GM12865 (cell line): ENCODE results near the gene AOPEP.

Experiments used
- DNase-seq: peaks from one replicate; pipeline ENCODE4 v3.0.0; 2010; ENCODE audit warnings: low read depth
- H3K4me3 ChIP-seq: 2 replicates; pipeline ENCODE4 v1.5.1; 2011; ENCODE audit warnings: mild to moderate bottlenecking, low read depth, low read length, control low read depth
- CTCF ChIP-seq: IDR thresholded peaks from 2 replicates; pipeline ENCODE4 v1.5.1; 2011; ENCODE audit warnings: low read length, control low read depth, low read depth, inconsistent platforms; ENCODE audit not compliant: insufficient read depth; ENCODE audit errors: missing control alignments

The AOPEP gene

DNA sequence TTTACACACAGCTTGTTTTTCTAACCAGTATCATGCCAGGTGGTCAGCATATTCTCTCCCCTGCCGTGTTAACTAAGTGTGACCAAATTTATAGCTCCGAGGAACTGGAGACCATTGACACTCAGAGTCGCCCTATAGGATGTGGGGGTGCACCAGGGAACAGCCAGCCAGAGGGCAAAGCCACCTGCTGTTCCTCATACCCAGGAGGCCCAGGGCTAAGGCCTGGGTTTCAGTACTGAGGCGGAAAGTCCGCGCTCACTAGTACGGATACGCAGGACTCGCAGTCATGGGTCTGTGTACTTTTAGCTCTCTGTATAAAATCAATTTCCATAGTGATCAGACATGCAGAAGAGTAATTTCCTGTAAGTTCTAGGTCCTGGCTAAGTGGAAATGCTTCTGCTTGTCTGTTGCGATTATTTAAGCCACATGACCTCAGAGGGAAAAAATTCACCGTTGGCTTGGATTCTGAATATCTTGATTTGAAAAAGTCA is 247.0 kb downstream of the AOPEP start:
- no peak overlapping the region for H3K4me3 ChIP-seq
- no peak for TF ChIP-seq CTCF
- DNase-seq = no peak

DNA sequence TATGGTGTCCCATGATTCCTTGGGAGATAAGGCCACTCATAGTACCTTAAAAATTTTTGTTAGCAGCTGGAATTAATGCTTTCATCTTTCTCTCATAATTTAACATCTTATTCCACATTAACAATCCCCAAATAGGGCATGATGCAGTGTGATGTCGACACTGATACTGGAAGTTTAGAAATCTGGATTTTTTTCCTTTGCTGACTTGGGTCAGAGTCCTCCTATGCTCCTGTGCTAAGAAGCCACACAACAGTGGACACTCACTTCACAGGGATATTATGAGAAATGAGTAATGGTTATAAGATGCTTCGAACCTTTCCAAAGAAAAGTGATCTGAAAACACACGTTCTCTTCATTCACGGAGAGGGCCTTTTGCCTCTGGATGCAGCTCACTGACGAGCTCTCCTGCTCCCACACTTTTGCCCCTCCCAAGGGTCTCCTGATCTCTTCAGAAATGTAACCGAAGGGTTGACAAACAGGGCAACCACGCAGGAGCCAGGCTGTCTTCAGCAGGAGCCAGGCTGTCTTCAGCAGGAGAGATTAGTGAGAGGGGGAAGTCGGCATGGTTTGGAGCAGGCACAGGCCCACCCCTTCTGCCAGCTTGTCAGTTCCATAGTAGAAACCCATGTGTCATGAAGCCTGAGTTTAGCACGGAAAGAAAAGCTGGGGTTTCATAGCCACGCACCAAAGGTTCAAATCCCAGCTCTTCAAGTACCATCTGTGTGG is 247.8 kb downstream of the AOPEP start:
- no peak for DNase-seq
- TF ChIP-seq CTCF = no peak
- H3K4me3 ChIP-seq = no peak overlapping the region

DNA sequence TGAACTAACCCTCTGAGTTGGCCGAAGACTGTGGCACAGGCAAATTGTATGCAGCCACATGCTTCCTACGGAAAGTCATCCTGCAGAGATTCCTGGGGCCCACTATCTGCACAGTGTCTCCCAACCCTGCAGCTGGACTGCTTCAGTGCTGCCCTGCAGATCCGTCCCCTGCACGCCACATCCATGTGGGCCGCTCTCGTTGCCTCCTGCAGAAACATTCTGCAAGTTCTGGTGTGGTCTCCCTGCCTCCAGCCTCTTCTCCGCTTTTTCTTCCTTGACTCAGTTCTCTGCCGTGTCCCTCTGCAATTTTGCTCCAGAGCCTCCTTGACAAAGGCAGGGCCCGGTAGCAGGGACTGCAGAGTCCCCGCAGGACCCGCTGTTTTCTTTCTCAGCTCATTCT is 249.0 kb downstream of the AOPEP start:
- TF ChIP-seq CTCF = no peak
- H3K4me3 ChIP-seq = no peak overlapping the region
- no peak for DNase-seq

GRCh38 chr9:94976077-94976476 is 249.6 kb downstream of the AOPEP start:
- no peak for DNase-seq
- no peak overlapping the region for H3K4me3 ChIP-seq
- TF ChIP-seq CTCF = no peak

DNA sequence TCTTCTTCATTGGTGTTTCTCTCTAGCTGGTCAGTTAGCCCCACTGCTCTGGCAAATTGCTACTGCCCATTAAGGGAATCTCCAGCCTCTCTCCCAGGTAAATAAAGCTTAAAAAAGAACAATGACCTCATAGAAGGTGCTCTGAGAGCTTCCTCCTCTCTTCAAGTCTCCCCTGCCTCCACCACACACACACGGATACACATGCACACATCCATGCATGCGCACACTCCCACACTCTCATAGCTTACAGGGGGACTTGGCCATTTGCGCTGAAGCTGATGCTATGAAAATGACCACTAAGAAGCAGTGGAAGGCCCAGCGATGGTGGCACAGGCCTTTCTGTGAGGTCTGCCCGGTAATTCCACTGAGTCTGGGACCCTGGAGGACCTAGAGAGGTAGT is 250.9 kb downstream of the AOPEP start:
- H3K4me3 ChIP-seq = no peak overlapping the region
- TF ChIP-seq CTCF = no peak

DNA sequence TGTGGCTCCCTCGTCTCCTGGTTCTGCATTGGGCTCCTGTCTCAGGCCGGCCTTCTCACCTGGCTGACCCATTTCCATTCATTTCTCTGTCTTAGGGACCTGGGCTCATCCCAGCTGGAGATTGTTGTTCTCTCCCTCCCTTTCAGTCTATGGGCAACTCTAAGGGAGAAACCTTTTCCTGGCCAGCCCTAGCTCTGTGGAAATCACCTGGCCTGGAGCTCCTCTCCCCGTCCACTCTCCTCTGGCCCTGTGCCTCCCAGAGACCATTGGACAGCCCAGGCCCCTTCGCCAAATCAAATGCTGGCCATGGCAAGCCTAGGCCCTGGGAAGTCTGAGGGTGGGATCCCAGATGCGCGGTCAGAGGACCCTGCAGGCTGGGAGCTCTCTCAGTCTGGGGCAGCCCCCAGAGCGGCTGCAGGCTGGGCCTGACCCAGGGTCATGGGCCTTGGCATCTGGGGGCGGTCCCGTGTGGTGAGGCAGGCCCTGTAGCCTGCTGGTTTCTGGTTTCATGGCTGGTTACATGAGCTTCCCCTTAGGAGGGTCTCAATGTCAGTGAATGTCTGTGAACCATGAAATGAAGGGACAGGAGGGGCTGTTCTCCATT is 253.5 kb downstream of the AOPEP start:
- TF ChIP-seq CTCF = no peak
- no peak overlapping the region for H3K4me3 ChIP-seq
- DNase-seq = no peak

More for the DNA sequence above, 250.9 kb downstream of the AOPEP start:
- DNase-seq = no peak
